Globus pallidus (tissue), 1 donor: ENCODE results near the gene ADGRG6.
"Not testable (repeated sequence)": the region's sequence is repeated elsewhere in the genome, so short reads cannot be mapped to it uniquely, and the experiment has no call there.

Experiments used
- DNase-seq: peaks from one replicate; pipeline ENCODE4 v3.0.0-alpha.2; 2015; ENCODE audit warnings: low spot score

The ADGRG6 gene

DNA sequence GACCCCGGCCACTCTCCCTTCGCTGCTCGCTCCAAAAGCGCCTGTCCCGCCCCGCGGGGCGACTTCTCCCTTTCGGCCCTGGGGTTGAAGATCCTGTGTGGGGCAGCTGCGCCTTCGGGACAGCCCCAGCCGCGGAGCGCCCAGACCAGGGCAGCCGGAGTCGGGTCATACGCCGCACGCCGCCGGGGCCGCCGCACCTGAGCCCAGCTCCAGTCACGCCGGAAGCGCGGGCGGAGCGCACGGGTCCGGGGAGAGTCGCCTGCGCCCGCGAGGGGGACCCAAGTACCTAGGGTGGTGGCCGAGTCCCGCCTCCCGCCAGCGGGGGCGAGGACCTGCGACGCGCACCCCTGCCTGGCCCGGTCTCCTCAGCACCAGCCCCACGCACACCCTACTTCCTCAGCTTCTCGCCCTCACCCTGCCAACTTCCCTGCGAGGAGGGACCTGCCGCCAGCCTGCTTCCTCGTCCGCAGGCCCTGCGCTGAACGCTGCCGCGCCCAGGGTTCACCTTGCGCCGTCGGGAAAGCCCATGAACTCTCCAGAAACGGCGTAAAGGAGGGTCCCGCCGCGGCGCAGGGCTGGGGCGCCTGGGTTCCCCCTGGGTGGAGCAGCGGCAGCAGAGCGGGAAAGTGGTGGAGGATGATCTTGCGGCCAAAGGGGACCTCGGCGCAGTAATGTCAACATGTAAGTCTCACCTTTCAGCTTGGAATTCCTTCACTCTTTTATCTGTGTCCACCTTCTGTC is at the start of gene ADGRG6:
ADGRG6 (plus strand) TSS at position 357 of the 741 bp plus-strand sequence; CDS start at position 680, 323 bp downstream.
- peak; percentile 2 for DNase-seq

DNA sequence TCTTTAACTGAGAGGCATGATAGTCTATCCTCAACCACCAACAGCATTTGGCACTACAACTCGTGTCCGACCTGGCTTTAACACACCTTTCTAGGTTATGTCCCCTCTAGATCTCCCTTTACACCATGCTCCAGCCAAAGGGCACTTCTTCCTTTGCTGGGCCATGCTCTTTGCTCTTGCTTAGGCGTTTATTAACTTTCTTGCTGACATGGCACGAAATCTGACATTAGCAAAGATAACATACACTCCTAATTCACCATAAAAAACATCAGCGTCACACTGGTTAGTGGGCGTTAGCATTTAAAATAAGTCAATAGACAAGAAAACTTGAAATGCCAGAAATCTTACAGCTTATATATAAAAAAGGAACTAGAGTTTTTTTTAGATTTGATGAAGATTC is 47.3 kb upstream of the ADGRG6 start:
- no peak for DNase-seq

- no peak for DNase-seq
Measured at GRCh38 chr6:142255785-142256184, 46.0 kb upstream of the ADGRG6 start.

DNA sequence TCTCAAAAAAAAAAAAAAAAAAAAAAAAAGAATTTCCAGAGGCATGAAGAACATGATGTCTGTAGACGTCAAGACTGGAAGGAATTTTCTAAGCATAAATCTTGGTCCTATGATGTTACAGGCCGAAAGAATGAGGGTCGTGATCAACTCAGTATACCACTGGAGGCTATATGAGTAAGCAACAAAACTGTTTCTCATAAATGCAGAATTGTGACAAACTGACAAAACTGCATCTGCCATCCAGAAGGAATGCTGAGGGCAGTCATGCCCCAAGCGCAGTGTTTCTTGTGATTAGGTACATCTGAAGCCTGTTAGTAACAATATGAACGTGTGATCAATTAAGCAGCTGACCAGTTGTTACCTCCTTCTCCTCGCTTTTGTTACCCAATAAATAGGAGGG is 43.5 kb upstream of the ADGRG6 start:
- no peak for DNase-seq

DNA sequence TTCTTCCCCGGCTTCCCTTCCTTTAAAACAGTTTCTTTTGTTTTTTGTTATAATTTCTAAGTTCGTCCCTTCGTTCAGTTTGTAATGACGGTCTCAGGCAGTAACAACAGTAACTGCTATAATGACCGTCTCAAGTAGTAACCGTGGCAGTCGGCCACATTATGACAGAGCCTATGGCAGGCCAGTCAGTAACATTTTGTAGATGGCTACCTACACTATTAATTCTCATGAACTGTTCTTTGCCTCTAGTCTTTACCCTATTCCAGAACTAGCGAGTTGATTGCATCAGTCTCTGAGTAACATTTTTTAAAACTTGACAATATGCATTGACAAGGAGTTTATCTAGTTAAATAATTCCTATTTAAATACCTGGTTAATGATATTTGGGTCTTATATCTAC is 43.0 kb upstream of the ADGRG6 start:
- no peak for DNase-seq

DNA sequence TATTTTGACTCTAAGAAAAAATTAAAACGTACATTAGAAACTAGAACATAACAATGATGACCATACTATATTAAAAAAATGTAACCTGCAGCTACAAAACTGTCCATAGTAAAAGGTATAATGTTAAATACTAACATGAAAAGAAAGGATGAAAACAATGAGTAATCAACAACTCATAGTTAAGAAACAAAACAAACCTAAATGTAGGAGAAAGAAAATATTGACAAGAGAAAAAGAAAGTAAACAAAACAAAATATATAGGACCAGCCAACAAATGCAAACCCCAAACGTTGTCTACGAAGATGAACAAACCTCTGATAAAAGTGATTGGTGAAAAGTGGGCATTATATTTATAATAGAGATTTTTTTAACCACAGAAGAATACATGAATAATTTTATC is 41.1 kb upstream of the ADGRG6 start:
- DNase-seq: no peak

- no peak for DNase-seq
Measured at GRCh38 chr6:142262231-142262630, 39.6 kb upstream of the ADGRG6 start.

- DNase-seq: no peak
Measured at GRCh38 chr6:142265476-142265875, 36.3 kb upstream of the ADGRG6 start.

DNA sequence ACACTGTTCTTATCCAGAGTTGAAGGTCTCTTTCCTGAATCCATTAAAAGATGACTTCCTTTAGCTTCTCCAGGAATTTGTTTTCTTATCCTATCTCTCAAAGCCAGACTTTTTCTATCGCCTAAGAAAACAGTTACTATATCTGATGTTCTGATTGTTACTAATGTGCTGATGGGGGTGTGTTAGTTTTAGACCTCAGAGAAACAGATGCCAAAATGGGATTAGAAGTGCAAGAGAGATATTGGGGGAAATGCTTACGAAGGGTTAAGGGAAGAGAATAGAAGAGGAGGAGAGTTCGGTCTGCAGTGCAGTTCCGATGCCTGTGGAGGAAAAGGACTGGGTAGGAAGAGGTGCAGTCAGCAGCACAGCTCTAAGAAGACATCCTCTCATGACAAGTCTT is 35.7 kb upstream of the ADGRG6 start:
- no peak for DNase-seq

DNA sequence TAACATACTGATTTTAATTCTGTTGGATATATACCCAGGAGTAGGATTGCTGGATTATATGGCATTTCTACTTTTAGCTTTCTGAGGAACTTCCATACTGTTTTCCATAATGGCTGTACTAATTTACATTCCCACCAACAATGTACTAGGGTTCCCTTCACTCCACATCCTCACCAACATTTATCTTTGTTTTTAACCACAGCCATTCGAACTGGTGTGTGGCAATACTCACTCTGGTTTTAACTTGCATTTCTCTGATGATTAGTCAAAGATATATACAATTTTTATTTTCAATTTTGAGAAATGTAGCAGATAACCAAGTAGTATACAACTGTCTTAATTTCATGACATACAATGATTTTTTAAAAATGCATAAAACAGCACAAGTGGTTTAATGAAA is 30.3 kb upstream of the ADGRG6 start:
- DNase-seq: no peak

GRCh38 chr6:142274656-142275055 is 27.2 kb upstream of the ADGRG6 start:
- no peak for DNase-seq

DNA sequence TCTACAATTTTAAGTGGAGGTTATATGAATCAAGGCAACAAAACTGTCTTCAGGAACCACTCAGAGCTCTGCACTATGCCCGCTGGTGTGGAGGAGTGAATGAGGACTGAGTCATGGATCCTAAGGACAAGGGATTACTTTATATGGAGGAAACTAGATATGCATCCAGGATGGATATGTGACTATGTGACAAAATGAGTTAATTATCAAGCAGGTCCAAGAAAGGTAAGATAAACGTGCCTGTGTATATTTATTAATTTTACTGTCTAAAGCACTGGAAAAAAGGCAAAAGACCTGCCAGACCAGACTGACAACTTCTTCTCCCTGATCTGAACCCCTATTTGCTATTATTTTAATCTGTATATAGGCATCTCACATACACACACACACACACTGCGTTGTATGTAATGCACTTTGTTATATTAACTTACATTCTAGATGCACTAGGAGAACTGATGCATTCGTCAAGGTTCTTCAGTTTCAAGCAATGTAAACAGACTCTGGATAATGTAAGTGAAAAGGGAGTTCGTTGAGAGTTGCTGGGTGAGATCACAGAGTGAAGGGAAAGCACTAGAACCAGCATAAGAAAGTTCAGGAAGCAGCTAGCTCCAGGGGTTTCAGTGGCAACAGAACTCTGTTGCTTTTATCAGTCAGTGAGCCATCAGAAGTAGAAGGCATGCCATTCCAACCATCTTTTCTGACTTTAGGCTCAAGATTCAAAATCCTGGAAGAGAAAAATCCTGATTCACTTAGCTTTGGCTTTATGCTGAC is 26.4 kb upstream of the ADGRG6 start:
- no peak for DNase-seq

DNA sequence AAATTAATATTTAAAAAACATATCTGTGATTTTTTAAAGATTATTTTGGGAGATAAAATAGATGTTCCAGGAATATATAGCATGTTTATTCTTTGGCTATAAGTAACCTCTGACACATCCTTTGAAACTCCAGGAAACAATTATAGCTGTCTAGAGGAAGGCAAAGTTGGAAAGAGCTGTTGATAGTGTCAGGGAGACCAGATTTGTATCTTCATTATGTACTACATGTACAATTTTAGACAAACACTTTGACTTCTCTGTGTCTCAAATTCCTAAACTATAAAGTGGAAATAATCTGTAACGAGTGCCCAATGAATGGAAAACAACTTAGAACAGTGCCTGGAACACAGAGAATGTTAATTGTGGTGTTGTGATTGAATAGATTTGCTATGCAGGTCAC is 25.6 kb upstream of the ADGRG6 start:
- DNase-seq: no peak

GRCh38 chr6:142279350-142280180 is 22.2 kb upstream of the ADGRG6 start:
- no peak for DNase-seq

- no peak for DNase-seq
Measured at GRCh38 chr6:142280265-142280664, 21.5 kb upstream of the ADGRG6 start.

DNA sequence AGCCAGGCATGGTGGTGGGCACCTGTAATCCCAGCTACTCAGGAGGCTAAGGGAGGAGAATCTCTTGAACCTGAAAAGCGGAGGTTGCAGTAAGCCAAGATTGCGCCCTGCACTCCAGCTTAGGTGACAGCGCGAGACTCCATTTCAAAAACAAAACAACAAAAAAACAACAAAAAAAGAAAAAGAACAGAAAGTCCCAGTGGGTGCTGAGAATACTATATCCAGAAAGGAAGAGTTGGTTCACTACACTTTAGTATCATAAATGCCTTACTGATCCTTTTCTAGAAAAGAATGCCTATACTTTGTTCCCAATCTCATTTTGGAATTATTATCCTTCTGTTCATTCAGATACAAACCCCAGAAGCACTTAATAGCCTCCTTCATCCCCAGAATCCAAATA is 20.9 kb upstream of the ADGRG6 start:
- DNase-seq: no peak

DNA sequence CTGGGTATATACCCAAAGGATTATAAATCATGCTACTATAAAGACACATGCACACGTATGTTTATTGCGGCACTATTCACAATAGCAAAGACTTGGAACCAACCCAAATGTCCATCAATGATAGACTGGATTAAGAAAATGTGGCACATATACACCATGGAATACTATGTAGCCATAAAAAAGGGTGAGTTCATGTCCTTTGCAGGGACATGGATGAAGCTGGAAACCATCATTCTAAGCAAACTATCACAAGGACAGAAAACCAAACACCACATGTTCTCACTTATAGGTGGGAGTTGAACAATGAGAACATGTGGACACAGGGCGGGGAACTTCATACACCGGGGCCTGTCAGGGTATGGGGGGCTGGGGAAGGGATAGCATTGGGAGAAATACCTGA is 18.7 kb upstream of the ADGRG6 start:
- DNase-seq: not testable (repeated sequence)

GRCh38 chr6:142284419-142284818 is 17.4 kb upstream of the ADGRG6 start:
- no peak for DNase-seq

DNA sequence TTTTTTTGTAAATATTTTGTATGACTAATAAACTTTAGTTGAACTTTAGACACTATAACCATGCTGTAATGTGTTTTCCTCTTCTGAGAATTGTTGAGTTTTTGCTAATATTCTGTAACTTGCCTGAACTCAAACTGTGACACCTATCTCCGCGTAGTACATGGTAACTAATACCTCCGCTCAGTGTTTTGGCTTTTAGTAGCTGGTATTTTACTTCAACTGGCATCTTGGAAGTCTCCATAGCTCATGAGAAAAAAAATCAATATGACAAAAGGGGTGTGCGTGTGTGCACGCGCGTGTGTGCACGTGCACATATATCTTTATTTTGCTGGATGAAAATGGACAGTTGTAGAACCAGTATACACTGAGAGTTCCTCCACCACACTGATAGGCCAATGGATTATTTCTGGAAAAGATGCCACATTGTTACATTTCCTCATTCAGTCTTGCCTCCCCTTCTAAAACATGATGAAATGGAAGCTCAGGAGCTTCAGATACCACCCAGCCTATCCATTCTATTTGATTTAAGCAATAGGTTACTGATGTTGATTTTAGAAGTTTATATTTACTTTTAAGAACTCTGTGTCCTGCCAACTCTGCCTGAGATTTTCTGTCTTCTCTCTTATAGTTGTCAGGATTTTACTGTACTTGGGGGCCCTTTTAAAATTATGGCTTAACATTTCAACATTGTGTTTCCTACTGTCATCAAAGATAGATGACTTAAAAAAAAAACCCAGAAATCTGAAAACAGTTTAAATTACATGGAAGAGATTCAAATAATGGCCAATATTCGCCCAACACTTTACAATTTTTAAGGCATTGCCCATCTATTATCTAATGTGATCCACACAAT is 16.3 kb upstream of the ADGRG6 start:
- no peak for DNase-seq

DNA sequence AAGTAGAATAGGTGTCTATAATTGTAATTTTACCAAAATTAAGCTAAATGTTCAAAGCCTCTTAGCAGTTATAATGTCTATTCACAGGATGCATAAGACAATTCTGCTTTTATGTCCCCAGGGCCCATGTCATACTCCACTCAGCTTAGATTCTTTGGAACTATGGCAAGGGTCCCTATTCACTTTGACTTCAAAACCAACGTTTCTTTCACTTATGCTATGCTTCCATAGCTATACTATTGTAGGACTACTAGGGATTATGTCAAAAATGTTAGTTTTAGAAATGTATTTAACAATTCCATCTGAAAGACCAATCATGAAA is 15.8 kb upstream of the ADGRG6 start:
- no peak for DNase-seq

DNA sequence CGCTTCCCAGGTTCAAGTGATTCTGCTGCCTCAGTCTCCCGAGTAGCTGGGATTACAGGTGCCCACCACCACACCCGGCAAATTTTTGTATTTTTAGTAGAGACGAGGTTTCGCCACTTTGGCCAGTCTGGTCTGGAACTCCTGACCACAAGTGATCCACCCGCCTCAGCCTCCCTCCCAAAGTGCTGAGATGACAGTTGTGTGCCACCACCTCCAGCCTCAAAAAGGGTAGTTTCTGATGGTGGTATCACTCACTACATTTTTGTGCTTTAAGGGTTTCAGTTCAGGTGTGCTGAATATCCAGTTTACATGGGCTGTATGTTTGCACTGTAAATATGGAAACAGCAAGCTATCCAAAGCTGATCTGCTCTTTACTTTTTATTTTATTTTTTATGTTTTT is 12.1 kb upstream of the ADGRG6 start:
- no peak for DNase-seq

DNA sequence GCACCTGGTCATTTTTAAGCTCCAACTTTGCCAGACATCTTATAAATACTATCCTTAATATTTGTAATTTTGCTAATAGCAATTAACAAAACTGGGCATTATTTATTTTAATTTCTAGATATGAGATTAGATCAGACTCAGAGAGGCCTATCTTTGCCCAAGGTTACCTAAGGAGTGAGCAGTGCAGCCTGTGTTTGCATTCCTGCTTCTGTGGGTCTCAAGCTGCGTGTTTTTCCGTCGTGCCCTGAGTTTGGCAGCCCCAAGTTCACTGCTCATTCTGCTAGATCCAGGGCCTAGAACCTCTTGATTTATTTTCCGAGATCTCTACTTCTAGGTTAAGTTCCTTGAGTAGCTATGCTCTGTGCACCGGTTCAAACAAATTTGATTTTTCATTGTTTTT is 11.0 kb upstream of the ADGRG6 start:
- DNase-seq: no peak
